OCI-LY1 (cell line): ENCODE results near the gene TET1.

ENCODE experiments used
- H2AFZ ChIP-seq: fragments of 200-600 bp; sonication (generic), shearing (Covaris generic); 2 replicates; pipeline ENCODE4 v1.6.0; 2014; ENCODE audit warnings: antibody characterized with exemption, mild to moderate bottlenecking, low read length
- H3F3A ChIP-seq: fragments of 200-600 bp; sonication (generic), shearing (Covaris generic); 2 replicates; pipeline ENCODE4 v1.6.0; 2014; ENCODE audit warnings: mild to moderate bottlenecking, antibody characterized with exemption, low read length, moderate library complexity; ENCODE audit not compliant: insufficient read depth
- H3K27ac ChIP-seq: fragments of 200-600 bp; sonication (generic); 2 replicates; pipeline ENCODE4 v1.5.1; 2014; ENCODE audit warnings: low read length, mixed run types, mild to moderate bottlenecking, low read depth; ENCODE audit not compliant: poor library complexity, severe bottlenecking
- H3K27me3 ChIP-seq: fragments of 200-600 bp; sonication (generic); 2 replicates; pipeline ENCODE4 v1.6.0; 2014; ENCODE audit warnings: antibody characterized with exemption, mild to moderate bottlenecking, low read length, moderate library complexity; ENCODE audit not compliant: insufficient read depth
- H3K36me3 ChIP-seq: fragments of 200-600 bp; sonication (generic); 2 replicates; pipeline ENCODE4 v1.6.1; 2014; ENCODE audit warnings: mild to moderate bottlenecking, antibody characterized with exemption, low read length, moderate library complexity, mixed read lengths; ENCODE audit not compliant: insufficient read depth
- H3K4me1 ChIP-seq: fragments of 200-600 bp; sonication (generic); 2 replicates; pipeline ENCODE4 v1.5.1; 2014; ENCODE audit warnings: mild to moderate bottlenecking, low read length, moderate library complexity; ENCODE audit not compliant: insufficient read depth, severe bottlenecking
- H3K4me2 ChIP-seq: fragments of 200-600 bp; sonication (generic), shearing (Covaris generic); 2 replicates; pipeline ENCODE4 v1.6.1; 2014; ENCODE audit warnings: low read length
- H3K4me3 ChIP-seq: fragments of 200-600 bp; sonication (generic); 2 replicates; pipeline ENCODE4 v1.5.1; 2014; ENCODE audit warnings: low read length, low read depth, mild to moderate bottlenecking, mixed read lengths; ENCODE audit not compliant: poor library complexity, severe bottlenecking
- H3K79me2 ChIP-seq: fragments of 200-600 bp; shearing (Covaris generic); 2 replicates; pipeline ENCODE4 v1.6.1; 2016; ENCODE audit warnings: mixed run types, low read length, mixed read lengths; ENCODE audit not compliant: insufficient read depth
- H3K9ac ChIP-seq: fragments of 200-600 bp; sonication (generic), shearing (Covaris generic); 2 replicates; pipeline ENCODE4 v1.6.1; 2014; ENCODE audit warnings: mild to moderate bottlenecking, low read length, mixed read lengths
- H3K9me2 ChIP-seq: fragments of 200-600 bp; sonication (generic), shearing (Covaris generic); 2 replicates; pipeline ENCODE4 v1.6.1; 2014; ENCODE audit warnings: low read depth, mild to moderate bottlenecking, low read length, mixed read lengths
- H3K9me3 ChIP-seq: fragments of 200-600 bp; shearing (Covaris generic); 2 replicates; pipeline ENCODE4 v1.6.1; 2014; ENCODE audit warnings: low read length, mixed read lengths
- H4K20me1 ChIP-seq: fragments of 200-600 bp; sonication (generic), shearing (Covaris generic); 2 replicates; pipeline ENCODE4 v1.6.0; 2016; ENCODE audit warnings: mild to moderate bottlenecking, low read length; ENCODE audit not compliant: insufficient read depth
- CTCF ChIP-seq: fragments of 200-600 bp; sonication (generic), shearing (Covaris generic); IDR thresholded peaks from 2 replicates; pipeline ENCODE4 v1.5.1; 2017; ENCODE audit warnings: mild to moderate bottlenecking, antibody characterized with exemption, low read length, moderate library complexity, mixed read lengths
- EZH2 ChIP-seq: fragments of 200-600 bp; sonication (generic), shearing (Covaris generic); IDR thresholded peaks from 2 replicates; pipeline ENCODE4 v1.8.0; 2017; ENCODE audit warnings: borderline replicate concordance, mixed run types, mild to moderate bottlenecking, antibody characterized with exemption, low read length, moderate library complexity, mixed read lengths

TET1 gene

GRCh38 chr10:68717435-68717834, 157.3 kb downstream of the TET1 start:
- TF ChIP-seq CTCF = no peak
- TF ChIP-seq EZH2 = no peak
- no peaks in the 10 kb centered on the region for H3F3A ChIP-seq
- H3K27ac ChIP-seq = no peak overlapping the region
- no peaks in the 10 kb centered on the region for H3K9me2 ChIP-seq
- no peak overlapping the region for H3K4me2 ChIP-seq
- no peaks in the 10 kb centered on the region for H3K9me3 ChIP-seq
- no peaks in the 10 kb centered on the region for H4K20me1 ChIP-seq
- peaks cover 11% of the 10 kb centered on the region for H3K79me2 ChIP-seq
- H3K4me1 ChIP-seq = peaks cover 10% of the 10 kb centered on the region
- H3K27me3 ChIP-seq = no peaks in the 10 kb centered on the region
- no peak overlapping the region for H3K4me3 ChIP-seq
- no peak overlapping the region for H3K9ac ChIP-seq
- peaks cover 4% of the 10 kb centered on the region; the same call in 1 of the 2 replicates for H3K36me3 ChIP-seq
- H2AFZ ChIP-seq = no peak overlapping the region

GRCh38 chr10:68720793-68721672, 160.9 kb downstream of the TET1 start, which contains the start of gene CCAR1:
Gene CCAR1, plus strand, starts transcription at chr10:68721239. Its CDS starts 1,266 bp downstream, at chr10:68722505.
- H3K36me3 ChIP-seq = peaks cover 37% of the 10 kb centered on the region
- H3K4me2 ChIP-seq = peak within 1 kb of the TSS; percentile 90
- peak within 1 kb of the TSS; percentile 74 for H3K27ac ChIP-seq
- peak within 1 kb of the TSS; percentile 100 for H3K9ac ChIP-seq
- no peaks in the 10 kb centered on the region for H3K9me3 ChIP-seq
- H2AFZ ChIP-seq = no peak within 1 kb of the TSS
- no peaks in the 10 kb centered on the region for H3K27me3 ChIP-seq
- TF ChIP-seq EZH2 (no peak), CTCF (no peak)
- H3F3A ChIP-seq = no peaks in the 10 kb centered on the region
- H3K4me1 ChIP-seq = peaks cover 14% of the 10 kb centered on the region
- H4K20me1 ChIP-seq = no peaks in the 10 kb centered on the region
- no peaks in the 10 kb centered on the region for H3K9me2 ChIP-seq
- H3K4me3 ChIP-seq = peak within 1 kb of the TSS; percentile 99
- peaks cover 16% of the 10 kb centered on the region for H3K79me2 ChIP-seq

GRCh38 chr10:68721673-68722335, 161.7 kb downstream of the TET1 start:
- Histone ChIP-seq H3K9me3 (no peaks in the 10 kb centered on the region), H3K36me3 (peaks cover 44% of the 10 kb centered on the region), H3K4me3 (peak overlapping the region; percentile 99), H3K79me2 (peaks cover 16% of the 10 kb centered on the region), H2AFZ (no peak overlapping the region), H3K27ac (peak overlapping the region; percentile 74), H4K20me1 (no peaks in the 10 kb centered on the region), H3K4me2 (peak overlapping the region; percentile 90), H3K27me3 (no peaks in the 10 kb centered on the region), H3F3A (no peaks in the 10 kb centered on the region), H3K4me1 (peaks cover 14% of the 10 kb centered on the region), H3K9ac (peak overlapping the region; percentile 100), H3K9me2 (no peaks in the 10 kb centered on the region)
- no peak for TF ChIP-seq EZH2
- TF ChIP-seq CTCF = no peak
